Activated CD4-positive, alpha-beta T cell treated with anti-CD3 and anti-CD28 coated beads, Interleukin-2, amount 50 U/mL, for 24 hours (primary cell): ENCODE data around the gene MINDY2.
"Not testable (repeated sequence)": the region's sequence is repeated elsewhere in the genome, so short reads cannot be mapped to it uniquely, and the experiment has no call there.

Experiments used
- DNase-seq, 2 donors: peaks; one replicate each; pipeline ENCODE4 v3.0.0-alpha.2; 2020; ENCODE audit warnings: low read depth in 1 of 2, low spot score in 1 of 2

MINDY2 gene

DNA sequence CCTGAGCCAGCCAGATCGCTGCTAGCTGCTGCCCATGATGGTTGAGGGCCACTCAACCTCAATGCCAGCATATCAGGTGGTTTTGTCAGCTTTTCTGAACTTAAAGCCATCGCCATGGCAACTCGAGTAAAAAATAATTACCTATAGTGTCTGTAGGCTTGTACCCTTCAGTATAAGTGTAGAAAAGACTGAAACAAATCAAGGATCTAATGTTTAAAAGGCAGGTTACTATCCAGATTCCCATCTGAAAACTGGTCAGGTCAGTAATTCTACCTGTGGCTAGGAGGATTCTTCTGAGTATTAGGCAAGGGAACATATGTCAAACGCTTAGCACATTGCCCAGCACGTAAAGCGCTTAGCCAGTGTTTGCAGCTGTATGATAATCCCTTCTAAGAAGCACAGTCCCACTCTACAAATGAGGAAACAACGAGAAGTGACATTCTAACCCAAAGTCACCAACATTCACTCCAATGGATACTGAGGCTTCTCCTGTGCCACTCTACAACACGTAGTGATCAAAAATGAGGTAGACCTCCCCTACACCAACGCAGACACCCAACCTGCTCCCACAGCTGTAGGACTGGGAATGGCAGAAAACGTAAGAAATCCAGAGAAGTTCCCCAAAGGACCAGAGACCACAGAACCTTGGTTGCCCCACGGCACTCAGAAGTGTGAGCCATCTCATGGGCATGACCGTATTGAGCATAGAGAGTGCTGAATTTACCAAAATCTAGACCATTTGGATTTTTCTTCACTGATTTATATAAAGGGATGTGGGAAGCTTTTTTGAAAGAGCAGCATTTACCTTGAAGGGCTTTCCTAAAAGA, 107.1 kb downstream of the MINDY2 start:
- DNase-seq = no peak

DNA sequence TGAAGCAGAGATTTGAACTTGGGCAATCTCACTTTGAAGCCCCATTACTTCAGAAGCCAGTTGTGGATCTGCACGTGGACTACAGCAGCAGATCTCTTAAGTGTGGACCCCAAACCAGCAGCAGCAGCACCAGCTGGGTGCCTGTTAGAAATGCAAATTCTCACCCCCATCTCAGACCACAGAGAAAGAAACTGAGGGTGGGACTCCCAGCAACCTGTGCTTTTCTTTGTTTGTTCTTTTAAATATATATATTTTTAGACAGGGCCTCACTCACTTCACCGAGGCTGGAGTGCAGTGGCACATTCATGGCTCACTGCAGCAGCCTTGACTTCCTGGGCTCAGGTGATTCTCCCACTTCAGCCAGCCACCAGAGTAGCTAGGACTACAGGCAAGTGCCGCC, 109.2 kb downstream of the MINDY2 start:
- no peak for DNase-seq

DNA sequence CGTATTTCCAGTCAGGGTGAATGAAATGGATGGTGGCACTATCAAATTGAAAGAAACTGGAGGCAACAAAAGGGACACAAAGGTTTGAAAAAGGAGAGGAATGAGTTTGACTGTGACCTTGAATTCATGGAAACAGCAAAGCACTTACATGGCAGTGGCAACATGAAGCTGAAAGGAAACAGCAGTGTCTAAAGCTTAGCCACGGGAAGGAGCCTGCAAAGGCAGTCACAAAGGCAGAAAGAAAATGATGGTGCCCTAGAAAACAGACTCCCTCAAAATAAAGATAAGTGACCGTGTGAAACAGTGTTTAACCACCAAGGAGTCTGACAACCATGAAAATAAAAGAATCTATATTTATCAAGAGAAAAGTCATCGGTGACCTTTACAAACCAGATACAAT, 111.1 kb downstream of the MINDY2 start:
- DNase-seq = no peak

DNA sequence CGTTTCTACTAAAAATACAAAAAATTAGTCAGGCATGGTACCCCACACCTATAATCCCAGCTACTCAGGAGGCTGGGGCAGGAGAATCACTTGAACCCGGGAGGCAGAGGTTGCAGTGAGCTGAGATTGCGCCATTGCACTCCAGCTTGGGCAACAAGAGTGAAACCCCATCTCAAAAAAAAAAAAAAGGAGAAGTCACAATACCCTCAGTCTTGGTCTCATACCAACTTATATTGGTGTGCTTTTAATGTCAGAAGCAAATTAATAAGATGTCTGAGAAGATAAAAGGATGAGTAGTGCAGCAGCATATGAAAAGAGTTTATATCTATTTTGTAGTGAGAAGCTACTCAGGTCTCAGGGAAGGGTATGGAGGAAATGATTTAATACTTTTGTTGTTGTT, 112.8 kb downstream of the MINDY2 start:
- DNase-seq = not testable (repeated sequence)

DNA sequence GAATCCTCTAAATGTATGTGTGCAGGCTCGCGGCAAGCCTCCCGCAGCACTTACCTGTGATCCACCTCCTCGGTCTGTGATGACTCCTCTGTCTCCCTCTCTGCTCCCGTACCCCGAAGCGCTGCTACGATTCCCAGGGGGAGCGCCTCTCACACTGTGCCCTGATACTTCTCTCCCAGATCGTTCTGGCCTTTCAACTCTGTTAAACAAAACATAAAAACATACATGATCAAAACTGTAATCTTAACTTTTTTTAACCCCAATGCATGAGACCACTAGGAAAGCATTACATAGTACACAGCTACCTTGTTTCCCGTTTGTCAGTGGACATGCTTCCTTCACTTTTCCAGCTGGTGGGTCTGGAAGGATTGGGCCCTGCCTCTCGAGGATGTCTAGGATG, 115.8 kb downstream of the MINDY2 start:
- DNase-seq = no peak

DNA sequence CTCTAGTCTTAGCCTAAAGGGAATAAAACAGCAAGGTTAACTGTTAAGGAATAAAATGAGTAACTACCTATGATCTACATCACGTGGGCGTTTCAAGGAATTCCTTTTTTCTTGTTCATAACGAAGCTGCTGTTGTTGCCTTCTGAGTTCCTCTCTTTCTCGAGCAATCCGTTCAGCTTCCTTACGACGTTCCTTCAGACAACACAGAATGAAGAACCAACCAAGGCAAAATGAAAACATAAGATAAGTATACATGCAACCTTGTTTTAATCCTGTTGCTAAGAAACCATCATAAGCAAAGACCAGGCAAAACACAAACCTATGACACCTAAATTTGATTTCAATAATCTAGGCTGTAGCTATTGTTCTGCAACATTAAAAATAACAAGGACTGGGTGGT, 118.3 kb downstream of the MINDY2 start:
- no peak for DNase-seq

DNA sequence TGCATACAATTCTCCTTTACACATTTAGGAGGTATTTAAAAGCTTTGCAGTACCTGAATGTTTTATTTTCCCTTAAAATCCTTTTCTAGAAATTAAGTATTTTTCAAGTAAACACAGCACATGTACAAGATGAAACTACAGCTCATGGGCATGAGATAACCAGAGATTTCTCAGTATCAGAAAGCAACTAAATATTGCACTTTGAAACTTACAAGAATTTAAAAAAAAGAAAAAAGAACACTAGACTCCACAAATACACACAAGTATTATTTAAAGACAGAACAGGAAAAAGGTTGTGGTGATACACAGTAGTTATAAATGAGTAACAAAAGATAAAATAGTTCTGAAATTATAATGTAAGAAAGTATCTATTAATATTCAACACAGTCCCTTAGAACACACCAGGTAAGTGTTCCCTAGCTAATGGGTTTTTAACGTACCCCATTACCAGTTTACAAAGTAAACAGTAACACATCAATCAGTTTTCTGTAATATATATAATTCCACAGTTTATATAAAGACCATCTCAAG, 127.1 kb downstream of the MINDY2 start:
- no peak for DNase-seq

DNA sequence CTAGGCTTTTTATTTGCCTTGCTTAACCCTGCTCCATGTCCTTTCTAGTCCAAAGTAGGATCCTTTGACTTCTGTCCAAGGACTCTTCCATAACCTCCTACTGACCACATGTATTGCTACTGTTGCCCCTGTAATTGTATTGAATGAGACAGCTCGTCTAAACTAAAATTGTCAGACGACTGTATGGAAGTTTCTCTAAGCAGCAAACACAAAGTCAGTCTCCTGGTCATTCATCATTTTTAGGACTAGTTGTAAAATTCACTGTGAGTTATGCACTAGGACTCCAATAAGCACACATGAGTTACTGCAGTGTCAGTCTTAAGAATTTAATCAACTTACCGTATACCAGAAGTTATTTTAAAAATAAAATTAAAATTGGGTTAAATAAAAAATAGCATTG, 129.5 kb downstream of the MINDY2 start:
- DNase-seq = no peak

DNA sequence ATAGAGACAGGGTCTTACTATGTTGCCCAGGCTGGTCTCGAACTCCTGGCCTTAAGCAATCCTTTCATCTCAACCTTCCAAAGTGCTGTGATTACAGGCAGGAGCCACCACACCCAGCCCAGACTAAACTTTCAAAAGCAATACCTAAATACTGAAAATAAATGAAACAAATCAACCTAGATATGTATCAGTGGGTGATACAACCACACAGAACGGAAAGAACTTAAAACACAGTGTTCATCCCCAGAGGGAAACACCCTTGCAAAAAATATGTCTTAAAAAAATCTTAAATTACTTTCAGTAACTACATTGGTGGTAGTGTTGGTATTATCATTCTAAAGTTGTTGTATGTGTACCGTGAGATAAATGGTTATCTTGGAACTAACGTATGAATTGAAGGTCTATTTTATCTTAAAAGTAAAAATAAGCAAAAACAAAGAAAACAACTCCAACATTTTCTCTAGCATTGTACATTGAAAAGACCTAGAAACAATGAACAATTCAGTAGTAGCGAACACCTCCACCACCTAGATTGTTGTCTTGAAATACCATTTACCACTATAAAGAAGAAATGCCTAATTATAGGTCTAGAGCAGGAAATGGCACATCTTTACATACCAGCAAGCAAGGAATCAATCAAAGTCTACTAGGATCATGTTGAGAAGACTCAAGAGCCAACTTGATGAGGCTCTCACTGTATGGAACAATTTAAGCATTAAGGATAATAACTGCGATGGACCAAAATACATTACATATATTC, 137.6 kb downstream of the MINDY2 start:
- no peak for DNase-seq

DNA sequence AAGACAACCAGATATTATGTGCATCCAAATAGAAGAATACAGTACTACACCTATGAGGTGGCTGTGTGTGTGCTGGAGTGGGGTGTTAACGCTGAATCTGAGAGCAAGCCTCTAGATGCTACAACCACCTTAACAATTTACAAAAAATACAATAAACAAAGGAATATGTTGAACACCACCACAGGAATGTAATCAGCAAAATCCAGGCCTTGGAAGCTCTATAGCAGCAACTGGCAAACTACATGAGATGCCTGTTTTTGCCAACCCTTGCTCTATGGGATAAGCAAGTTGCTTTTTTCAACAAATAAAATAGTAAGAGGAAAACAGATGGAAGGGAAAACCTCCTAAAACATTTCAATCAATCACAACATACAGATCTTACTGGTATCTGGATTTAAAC, 138.5 kb downstream of the MINDY2 start:
- DNase-seq = no peak

DNA sequence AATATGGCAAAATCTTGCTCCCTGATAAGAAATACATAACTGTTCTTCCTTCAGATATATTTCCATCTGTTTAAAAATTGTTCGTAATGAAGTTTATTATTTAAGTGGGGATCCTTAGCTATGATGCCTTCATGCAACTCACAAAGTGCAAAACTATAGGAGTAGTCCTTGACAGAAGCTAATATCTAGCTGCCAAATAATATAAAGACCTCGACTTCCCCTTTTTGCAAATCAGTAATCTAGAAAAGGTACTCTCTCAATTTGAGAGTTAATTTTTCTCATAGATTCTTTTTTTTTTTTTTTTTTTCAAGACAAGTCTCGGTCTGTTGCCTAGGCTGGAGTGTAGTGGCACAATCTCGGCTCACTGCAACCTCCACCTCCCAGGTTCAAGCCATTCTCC, 139.4 kb downstream of the MINDY2 start:
- no peak for DNase-seq
